IMR-90 (cell line): ENCODE results near the gene FBN1. TPM values are rescaled to one million over a fixed set of nuclear protein-coding genes. Genes with fewer than 3 reads are reported as not detected.

Experiments used
- ATAC-seq: fragments of 200-7000 bp; cut with Tn5 transposase; 2 replicates; pipeline ENCODE4 v1.9.1; 2020; ENCODE audit warnings: low read depth, mild to moderate bottlenecking, moderate library complexity
- BruUV-seq: library from RNA; stranded (reverse); fragments of 400-500 nt; replicated peaks from 2 replicates; lab custom pipeline; 2021; lab: Mats Ljungman, UMichigan
- CTCF ChIA-PET: fragments of 300-600 bp; formaldehyde crosslinking; extraction: SDS; loops from one replicate; lab custom pipeline; 2021; ENCODE audit warnings: antibody characterized with exemption; lab: Yijun Ruan, JAX
- POLR2A ChIA-PET: fragments of 300-600 bp; sonication (Branson Sonifier 250); formaldehyde crosslinking; loops from one replicate; lab custom pipeline; 2022; ENCODE audit warnings: antibody characterized with exemption; ENCODE audit not compliant: unreplicated experiment; lab: Charles Lee
- DNase-seq: peaks from one replicate; pipeline ENCODE4 v3.0.0; 2013
- H2AFZ ChIP-seq: replicated peaks from 2 replicates; pipeline ENCODE3; 2013; ENCODE audit warnings: low read length, mild to moderate bottlenecking; ENCODE audit not compliant: poor library complexity
- H2AK5ac ChIP-seq: 2 replicates; pipeline ENCODE4 v1.6.1; 2013; ENCODE audit warnings: low read depth, low read length, inconsistent platforms
- H2AK9ac ChIP-seq: replicated peaks from 2 replicates; pipeline ENCODE3; 2013; ENCODE audit warnings: mild to moderate bottlenecking, low read depth, low read length, moderate library complexity; ENCODE audit not compliant: poor library complexity
- H2BK120ac ChIP-seq: 2 replicates; pipeline ENCODE4 v1.6.1; 2013; ENCODE audit warnings: low read depth, low read length, inconsistent platforms
- H2BK15ac ChIP-seq: 3 replicates; pipeline ENCODE4 v1.6.1; 2013; ENCODE audit warnings: low read depth, low read length, inconsistent platforms
- H2BK20ac ChIP-seq: 2 replicates; pipeline ENCODE4 v1.6.1; 2013; ENCODE audit warnings: low read depth, mild to moderate bottlenecking, inconsistent platforms, low read length, moderate library complexity
- H2BK5ac ChIP-seq: 2 replicates; pipeline ENCODE4 v1.6.1; 2013; ENCODE audit warnings: mild to moderate bottlenecking, low read depth, low read length, inconsistent platforms; ENCODE audit not compliant: poor library complexity, severe bottlenecking
- H3K14ac ChIP-seq: replicated peaks from 2 replicates; pipeline ENCODE4 v1.6.1; 2013; ENCODE audit warnings: low read depth, low read length, inconsistent platforms
- H3K18ac ChIP-seq: 2 replicates; pipeline ENCODE4 v1.6.1; 2013; ENCODE audit warnings: low read depth, low read length, control low read depth
- H3K23ac ChIP-seq: 2 replicates; pipeline ENCODE4 v1.6.1; 2013; ENCODE audit warnings: low read depth, low read length, inconsistent platforms
- H3K27ac ChIP-seq: 2 replicates; pipeline ENCODE4 v1.5.1; 2013; ENCODE audit warnings: mild to moderate bottlenecking, control low read depth, low read length; ENCODE audit not compliant: insufficient read depth
- H3K27me3 ChIP-seq: 2 replicates; pipeline ENCODE4 v1.6.1; 2013; ENCODE audit warnings: low read length; ENCODE audit not compliant: control insufficient read depth, insufficient read depth
- H3K36me3 ChIP-seq: 2 replicates; pipeline ENCODE4 v1.6.1; 2013; ENCODE audit warnings: low read length, mixed read lengths; ENCODE audit not compliant: control insufficient read depth, insufficient read depth
- H3K4ac ChIP-seq: 2 replicates; pipeline ENCODE4 v1.6.1; 2013; ENCODE audit warnings: low read depth, low read length, inconsistent platforms
- H3K4me1 ChIP-seq: 2 replicates; pipeline ENCODE4 v1.6.1; 2013; ENCODE audit warnings: low read length, mixed read lengths; ENCODE audit not compliant: control insufficient read depth, insufficient read depth
- H3K4me2 ChIP-seq: 2 replicates; pipeline ENCODE4 v1.6.1; 2013; ENCODE audit warnings: low read depth, mild to moderate bottlenecking, control low read depth, low read length, moderate library complexity
- H3K4me3 ChIP-seq: 2 replicates; pipeline ENCODE4 v1.5.1; 2013; ENCODE audit warnings: low read depth, mild to moderate bottlenecking, control low read depth, low read length, moderate library complexity; ENCODE audit not compliant: insufficient read depth
- H3K56ac ChIP-seq: 2 replicates; pipeline ENCODE4 v1.6.1; 2013; ENCODE audit warnings: low read length, inconsistent platforms; ENCODE audit not compliant: insufficient read depth; ENCODE audit errors: extremely low read depth
- H3K79me1 ChIP-seq, 2 experiments: 2 replicates each; pipeline ENCODE4 v1.6.1; 2013; ENCODE audit warnings: low read length in 2 of 2, inconsistent platforms in 1 of 2, low read depth in 1 of 2
- H3K9ac ChIP-seq: 2 replicates; pipeline ENCODE4 v1.6.1; 2013; ENCODE audit warnings: low read depth, low read length, control low read depth
- H3K9me1 ChIP-seq: 2 replicates; pipeline ENCODE4 v1.6.1; 2013; ENCODE audit warnings: low read length, inconsistent platforms; ENCODE audit not compliant: insufficient read depth
- H3K9me3 ChIP-seq: 2 replicates; pipeline ENCODE4 v1.6.1; 2013; ENCODE audit warnings: low read length; ENCODE audit not compliant: control insufficient read depth, insufficient read depth
- H4K20me1 ChIP-seq: 2 replicates; pipeline ENCODE4 v1.6.1; 2013; ENCODE audit warnings: low read length, inconsistent platforms; ENCODE audit not compliant: insufficient read depth
- H4K5ac ChIP-seq: 2 replicates; pipeline ENCODE4 v1.6.1; 2013; ENCODE audit warnings: mild to moderate bottlenecking, low read depth, low read length, control low read depth
- H4K8ac ChIP-seq, 2 experiments: 2 replicates each; pipeline ENCODE4 v1.6.1; 2013; ENCODE audit warnings: low read depth in 2 of 2, low read length in 2 of 2, control low read depth in 1 of 2, inconsistent platforms in 1 of 2
- H4K91ac ChIP-seq: 2 replicates; pipeline ENCODE4 v1.6.1; 2013; ENCODE audit warnings: low read depth, low read length, inconsistent platforms; ENCODE audit not compliant: insufficient read depth
- BHLHE40 ChIP-seq: fragments of 150-350 bp; IDR thresholded peaks from 2 replicates; pipeline ENCODE4 v1.6.1; 2016; ENCODE audit warnings: mild to moderate bottlenecking, low read depth, low read length
- CEBPB ChIP-seq: IDR thresholded peaks from 2 replicates; pipeline ENCODE4 v1.6.1; 2012; ENCODE audit warnings: low read depth, low read length, improper control_type of control experiment
- CHD1 ChIP-seq: IDR thresholded peaks from 2 replicates; pipeline ENCODE4 v1.6.1; 2012; ENCODE audit warnings: low read depth, low read length, improper control_type of control experiment
- FOS ChIP-seq: fragments of 150-350 bp; IDR thresholded peaks from 2 replicates; pipeline ENCODE4 v1.6.1; 2016; ENCODE audit warnings: low read depth, low read length
- MAFK ChIP-seq: IDR thresholded peaks from 2 replicates; pipeline ENCODE4 v1.6.1; 2012; ENCODE audit warnings: low read depth, low read length, improper control_type of control experiment
- MAZ ChIP-seq: IDR thresholded peaks from 2 replicates; pipeline ENCODE4 v1.6.1; 2012; ENCODE audit warnings: low read depth, mild to moderate bottlenecking, low read length, improper control_type of control experiment, moderate library complexity, borderline replicate concordance
- MXI1 ChIP-seq: IDR thresholded peaks from 2 replicates; pipeline ENCODE4 v1.6.1; 2012; ENCODE audit warnings: low read depth, mild to moderate bottlenecking, low read length, moderate library complexity, borderline replicate concordance
- NFE2L2 ChIP-seq: fragments of 150-350 bp; IDR thresholded peaks from 2 replicates; pipeline ENCODE4 v1.6.1; 2016; ENCODE audit warnings: low read depth, mild to moderate bottlenecking, low read length
- POLR2A ChIP-seq: IDR thresholded peaks from 2 replicates; pipeline ENCODE4 v1.6.1; 2012; ENCODE audit warnings: mild to moderate bottlenecking, low read depth, low read length
- RAD21 ChIP-seq: IDR thresholded peaks from 2 replicates; pipeline ENCODE4 v1.6.1; 2012; ENCODE audit warnings: low read length, improper control_type of control experiment
- RFX5 ChIP-seq: IDR thresholded peaks from 2 replicates; pipeline ENCODE4 v1.8.0; 2012; ENCODE audit warnings: low read depth, mild to moderate bottlenecking, low read length, moderate library complexity
- SMC3 ChIP-seq: fragments of 150-350 bp; IDR thresholded peaks from 2 replicates; pipeline ENCODE4 v1.6.1; 2016; ENCODE audit warnings: low read depth, mild to moderate bottlenecking, antibody characterized with exemption, low read length, moderate library complexity
- WGBS, 2 experiments: methylation state at CpG; one replicate each; pipeline versions ENCODE4 v1.1.5 to v1.1.7; 2013; ENCODE audit warnings: missing lambda C conversion rate in 2 of 2; ENCODE audit not compliant: insufficient read length in 1 of 2; ENCODE audit errors: extremely low coverage in 2 of 2; 5-methylcytosine and 5-hydroxymethylcytosine counted together
- dilution Hi-C: fragments of 300-500 bp; cut with HindIII; formaldehyde crosslinking; loops from one replicate; pipeline ENCODE4 v1.14.3; 2018; ENCODE audit warnings: low sequenced_read_pairs; ENCODE audit not compliant: unreplicated experiment
- in situ Hi-C: fragments of 300-500 bp; cut with MboI; formaldehyde crosslinking; loops from 3 replicates; pipeline ENCODE4 v1.14.3; 2019; ENCODE audit warnings: low sequenced_read_pairs, inconsistent platforms, mixed read lengths
- intact Hi-C: fragments of 100-400 bp; cut with micrococcal nuclease; formaldehyde crosslinking; loops from 2 replicates; pipeline ENCODE4 v1.10.0; 2022
- polyA plus RNA-seq, 3 experiments: library from polyadenylated mRNA; depleted of rRNA; stranded (reverse); fragments of >200 nt; gene quantifications; 2 replicates each; pipeline ENCODE4 v1.2.3, GENCODE V29; 2012; ENCODE audit warnings: low replicate concordance in 1 of 3
- total RNA-seq: library from RNA; depleted of rRNA; stranded (reverse); fragments of >200 nt; gene quantifications from 2 replicates; pipeline ENCODE4 v1.2.3, GENCODE V29; 2012
- TF ChIP-seq, protein P1 (sequence below): conservative IDR thresholded peaks from 2 replicates; pipeline ENCODE4 v1.5.1; 2012; ENCODE audit warnings: mild to moderate bottlenecking, low read depth, low read length, improper control_type of control experiment

Gene FBN1
- total and polyA plus RNA-seq, 2 of the 4 experiments (the other 2 are of a cell fraction), result 134 to 283 TPM

DNA sequence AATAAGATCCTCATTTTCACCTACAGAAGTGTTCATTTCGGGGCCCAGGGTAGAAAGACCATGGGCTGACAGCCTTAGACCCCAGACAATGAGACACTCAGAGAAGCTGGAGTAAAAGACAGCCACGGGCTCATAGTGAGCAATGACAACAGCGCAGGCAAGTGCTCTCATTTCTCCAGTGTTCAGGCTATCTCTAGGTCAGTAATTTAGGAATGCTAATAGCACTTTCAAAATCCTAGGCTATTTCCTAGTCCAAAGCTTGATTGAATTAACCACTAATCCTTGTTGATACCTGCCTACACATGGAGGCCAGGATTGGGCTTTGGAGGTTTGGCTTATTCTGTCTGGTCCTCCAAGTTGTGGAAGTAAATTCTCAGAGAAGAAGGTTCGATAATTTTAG lies 44.4 kb downstream of the FBN1 start:
- H3K9ac ChIP-seq, result no peak overlapping the region
- no TSS peak for BruUV-seq
- ATAC-seq, result no peak; the same call in 1 of the 2 replicates
- ChIA-PET CTCF (no interaction called here), POLR2A (no interaction called here)
- peaks cover 26% of the 10 kb centered on the region for H3K36me3 ChIP-seq
- H3K79me1 ChIP-seq, result peaks cover 46 to 84% of the 10 kb centered on the region in 2 experiments
- no peak overlapping the region for H3K4me2 ChIP-seq
- H3K27me3 ChIP-seq, result no peaks in the 10 kb centered on the region
- H3K4ac ChIP-seq, result peak overlapping the region; percentile 11; the same call in 1 of the 2 replicates
- 100% methylated on average over 1 of the region's 4 CpGs; no CpG with 5 or more reads in 1 of the 2 experiments for WGBS, 2 experiments
- H3K56ac ChIP-seq, result no peak overlapping the region
- no peak overlapping the region for H2AFZ ChIP-seq
- no peaks in the 10 kb centered on the region for H4K20me1 ChIP-seq
- H3K14ac ChIP-seq, result peak overlapping the region; percentile 84; the same call in 1 of the 2 replicates
- peak overlapping the region; percentile 19 for H3K27ac ChIP-seq
- H2BK5ac ChIP-seq, result peak overlapping the region; percentile 21
- peaks cover 23% of the 10 kb centered on the region for H3K4me1 ChIP-seq
- dilution Hi-C loops, result no loop called here
- intact Hi-C loops, result no loop called here
- H3K9me3 ChIP-seq, result no peaks in the 10 kb centered on the region
- peak overlapping the region; percentile 65 for H3K23ac ChIP-seq
- H2BK15ac ChIP-seq, result peak overlapping the region; percentile 47; the same call in 1 of the 3 replicates
- no peak overlapping the region; the same call in 1 of the 2 replicates for H4K5ac ChIP-seq
- in situ Hi-C loops, result no loop called here
- H2BK20ac ChIP-seq, result peak overlapping the region; percentile 57; the same call in 1 of the 2 replicates
- TF ChIP-seq CHD1, result no peak
- no peak for TF ChIP-seq RAD21
- TF ChIP-seq, protein P1, sequence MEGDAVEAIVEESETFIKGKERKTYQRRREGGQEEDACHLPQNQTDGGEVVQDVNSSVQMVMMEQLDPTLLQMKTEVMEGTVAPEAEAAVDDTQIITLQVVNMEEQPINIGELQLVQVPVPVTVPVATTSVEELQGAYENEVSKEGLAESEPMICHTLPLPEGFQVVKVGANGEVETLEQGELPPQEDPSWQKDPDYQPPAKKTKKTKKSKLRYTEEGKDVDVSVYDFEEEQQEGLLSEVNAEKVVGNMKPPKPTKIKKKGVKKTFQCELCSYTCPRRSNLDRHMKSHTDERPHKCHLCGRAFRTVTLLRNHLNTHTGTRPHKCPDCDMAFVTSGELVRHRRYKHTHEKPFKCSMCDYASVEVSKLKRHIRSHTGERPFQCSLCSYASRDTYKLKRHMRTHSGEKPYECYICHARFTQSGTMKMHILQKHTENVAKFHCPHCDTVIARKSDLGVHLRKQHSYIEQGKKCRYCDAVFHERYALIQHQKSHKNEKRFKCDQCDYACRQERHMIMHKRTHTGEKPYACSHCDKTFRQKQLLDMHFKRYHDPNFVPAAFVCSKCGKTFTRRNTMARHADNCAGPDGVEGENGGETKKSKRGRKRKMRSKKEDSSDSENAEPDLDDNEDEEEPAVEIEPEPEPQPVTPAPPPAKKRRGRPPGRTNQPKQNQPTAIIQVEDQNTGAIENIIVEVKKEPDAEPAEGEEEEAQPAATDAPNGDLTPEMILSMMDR, result no peak
- no peak for TF ChIP-seq POLR2A
- no peak for TF ChIP-seq NFE2L2
- TF ChIP-seq SMC3, result no peak
- TF ChIP-seq MXI1, result no peak
- TF ChIP-seq CEBPB, result no peak
- TF ChIP-seq RFX5, result no peak
- no peak for TF ChIP-seq MAFK
- no peak for TF ChIP-seq MAZ
- no peak for TF ChIP-seq BHLHE40
- no peak for TF ChIP-seq FOS
- H2AK5ac ChIP-seq, result peak overlapping the region; percentile 36; the same call in 1 of the 2 replicates
- no peak overlapping the region; the same call in 1 of the 2 replicates for H4K91ac ChIP-seq
- no peak overlapping the region for H2AK9ac ChIP-seq
- peaks cover 34% of the 10 kb centered on the region for H3K9me1 ChIP-seq
- peak overlapping the region; percentile 20; the same call in 1 of the 2 replicates for H3K18ac ChIP-seq
- peak overlapping the region; percentile 42; the same call in 1 of the 2 replicates for H2BK120ac ChIP-seq
- H4K8ac ChIP-seq, result peak overlapping the region in 1 of 2 experiments; percentile 62; a peak in 1 of 4 replicates
- H3K4me3 ChIP-seq, result no peak overlapping the region
- DNase-seq, result no peak
